GM21381 (cell line): ENCODE measurements around the gene CHMP4B.

Source experiments
- ATAC-seq: cut with Tn5 transposase; IDR thresholded peaks from one replicate; pipeline ENCODE4 v1.9.1; 2021; ENCODE audit warnings: mild to moderate bottlenecking, moderate library complexity; ENCODE audit not compliant: unreplicated experiment

Gene CHMP4B

GRCh38 chr20:33890557-33890956 lies 79.4 kb downstream of the CHMP4B start:
- ATAC-seq, result no peak

DNA sequence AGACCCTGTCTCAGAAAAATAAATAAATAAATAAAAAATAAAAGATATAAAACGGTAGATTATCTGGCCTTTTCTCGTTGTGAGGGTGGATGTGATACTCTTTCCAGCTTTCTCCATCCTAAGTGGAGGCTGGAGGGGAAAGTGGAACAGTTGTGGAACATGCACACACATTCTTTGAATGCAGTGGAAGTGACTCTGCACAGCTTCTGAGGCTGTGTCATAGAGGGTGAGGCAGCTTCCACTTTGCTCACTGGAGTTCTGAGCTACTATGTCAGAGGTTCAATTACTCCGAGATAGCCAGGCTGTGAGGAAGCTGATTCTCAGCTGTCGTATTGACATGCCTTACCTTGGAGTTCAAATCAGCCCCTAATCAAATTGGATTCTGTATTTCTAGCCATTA lies 82.2 kb downstream of the CHMP4B start:
- no peak for ATAC-seq

DNA sequence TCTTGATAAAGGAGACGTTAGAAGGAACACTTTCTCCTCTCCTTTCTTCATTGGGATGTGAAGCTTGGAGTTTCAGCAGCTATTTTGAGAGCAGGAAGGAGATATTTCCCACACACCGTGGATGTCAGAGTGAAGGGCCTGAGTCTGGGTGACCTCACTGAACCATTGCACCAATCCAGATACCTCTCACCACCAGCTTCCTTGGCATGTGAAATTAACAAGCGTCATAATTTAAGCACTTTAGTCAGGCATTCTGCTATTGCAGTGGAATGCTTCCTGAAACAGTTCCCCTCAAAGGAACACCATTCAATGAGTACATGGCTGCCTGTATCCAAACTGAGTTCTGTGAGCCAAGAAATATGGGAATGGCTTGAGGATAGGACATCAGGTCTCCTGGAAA lies 83.7 kb downstream of the CHMP4B start:
- ATAC-seq, result no peak

DNA sequence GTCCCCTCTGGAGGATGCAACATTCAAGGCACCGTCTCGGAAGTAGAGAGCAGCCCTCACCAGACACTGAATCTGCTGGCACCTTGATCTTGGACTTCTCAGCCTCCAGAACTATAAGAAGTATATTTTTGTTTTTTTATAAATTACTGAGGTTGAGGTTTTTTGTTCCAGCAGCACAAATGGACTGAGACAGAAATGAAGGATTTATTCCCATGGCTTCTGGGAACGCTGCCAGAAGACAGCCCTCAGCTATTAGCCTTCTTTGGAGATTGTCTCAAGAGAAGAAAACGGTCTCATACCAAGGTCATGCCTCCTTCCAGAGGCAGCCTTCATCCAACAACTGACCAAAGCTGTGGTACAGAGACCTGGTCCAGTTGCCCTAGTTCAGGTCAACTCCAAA lies 85.4 kb downstream of the CHMP4B start:
- no peak for ATAC-seq

DNA sequence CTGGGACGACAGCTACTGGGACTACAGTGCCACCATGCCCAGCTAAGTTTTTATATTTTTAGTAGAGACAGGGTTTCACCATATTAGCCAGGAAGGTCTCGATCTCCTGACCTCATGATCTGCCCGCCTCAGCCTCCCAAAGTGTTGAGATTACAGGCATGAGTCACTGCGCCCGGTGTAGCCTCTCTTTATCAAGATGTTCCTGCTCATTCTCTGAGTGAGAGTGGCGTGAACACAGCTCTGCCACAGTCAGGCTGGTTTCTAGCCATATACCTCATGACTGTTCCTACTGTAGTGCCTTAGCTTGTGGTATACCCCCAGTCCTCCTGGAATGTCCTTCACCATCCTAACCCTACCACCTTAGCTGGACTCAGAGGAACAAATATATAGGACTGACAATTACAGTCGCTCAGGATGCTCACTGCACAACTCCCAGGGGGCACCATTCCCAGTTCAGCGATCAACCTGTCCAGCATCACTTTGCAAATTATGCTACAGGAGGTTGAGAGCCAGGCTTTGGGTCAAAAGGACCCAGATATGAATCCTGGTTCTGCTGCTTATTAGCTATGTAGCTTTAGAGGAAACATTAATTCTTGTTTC lies 86.3 kb downstream of the CHMP4B start:
- ATAC-seq, result no peak

GRCh38 chr20:33899106-33899505 lies 88.0 kb downstream of the CHMP4B start:
- ATAC-seq, result no peak

- no peak for ATAC-seq
Observed at GRCh38 chr20:33900521-33901131, 89.5 kb downstream of the CHMP4B start.

- no peak for ATAC-seq
Observed at GRCh38 chr20:33901132-33901523, 90.0 kb downstream of the CHMP4B start.

GRCh38 chr20:33902011-33902410 lies 90.9 kb downstream of the CHMP4B start:
- no peak for ATAC-seq
